Gastrocnemius medialis (tissue), 4 donors: Measurements from ENCODE around the gene CDKN2AIPNL. TPM values are rescaled to one million over a fixed set of nuclear protein-coding genes. Genes with fewer than 3 reads are reported as not detected.

Experiments used
- ATAC-seq, 2 donors: fragments of 150-250 bp; one replicate each; pipeline ENCODE4 v1.9.1; 2016
- DNase-seq, 2 donors: peaks; one replicate each; pipeline ENCODE4 v3.0.0-alpha.2; 2019
- H3K27ac ChIP-seq, 4 donors: fragments of 200-600 bp; sonication (generic); 1 replicate in 1 of 4; 2 replicates in 3 of 4; pipeline ENCODE4 v1.5.1; 2016 to 2018; ENCODE audit warnings: mild to moderate bottlenecking in 2 of 4, moderate library complexity in 1 of 4
- H3K27me3 ChIP-seq, 3 donors: fragments of 200-600 bp; sonication (generic) in 2 of 3; 1 replicate in 1 of 3; 2 replicates in 2 of 3; pipeline versions ENCODE4 v1.5.1 to v1.6.0; 2016 to 2019; ENCODE audit warnings: mild to moderate bottlenecking in 1 of 3, moderate library complexity in 1 of 3
- H3K36me3 ChIP-seq, 2 donors: fragments of 200-600 bp; sonication (generic) in 1 of 2; one replicate each; pipeline ENCODE4 v1.5.1; 2017 to 2018
- H3K4me1 ChIP-seq, 2 donors: fragments of 200-600 bp; sonication (generic) in 1 of 2; one replicate each; pipeline ENCODE4 v1.5.1; 2016 to 2017; ENCODE audit warnings: mild to moderate bottlenecking in 2 of 2
- H3K4me3 ChIP-seq, 4 donors: fragments of 200-600 bp; sonication (generic) in 3 of 4; 1 replicate in 1 of 4; 2 replicates in 3 of 4; pipeline ENCODE4 v1.5.1; 2016 to 2019; ENCODE audit warnings: mild to moderate bottlenecking in 2 of 4
- H3K9me3 ChIP-seq, 3 donors: fragments of 200-600 bp; sonication (generic) in 2 of 3; 1 replicate in 1 of 3; 2 replicates in 2 of 3; pipeline ENCODE4 v1.5.1; 2016 to 2019
- CTCF ChIP-seq, 5 experiments: fragments of 450-650 bp in 3 of 5; fragments of 200-600 bp in 2 of 5; sonication (generic) in 2 of 5; IDR thresholded peaks in 4 of 5; conservative IDR thresholded peaks in 1 of 5; 1 replicate in 4 of 5; 2 replicates in 1 of 5; pipeline ENCODE4 v1.5.1; 2016 to 2019; ENCODE audit warnings: antibody characterized with exemption in 5 of 5, mild to moderate bottlenecking in 3 of 5, moderate library complexity in 3 of 5
- POLR2A ChIP-seq, 2 donors: fragments of 450-650 bp; IDR thresholded peaks; one replicate each; pipeline ENCODE4 v1.6.1; 2017; ENCODE audit warnings: antibody characterized with exemption in 2 of 2, mild to moderate bottlenecking in 2 of 2, moderate library complexity in 2 of 2
- in situ Hi-C, 4 donors: fragments of 200-750 bp; cut with MboI; loops; one replicate each; pipeline versions ENCODE4 v1.15.0 to v1.8.0; 2017; ENCODE audit warnings: low sequenced_read_pairs in 4 of 4
- intact Hi-C: fragments of 100-400 bp; cut with DNase I; formaldehyde crosslinking; loops from one replicate; pipeline ENCODE4 v1.15.1; 2023; ENCODE audit warnings: low total_unique reads
- total RNA-seq, 4 donors: library from RNA; depleted of rRNA; stranded (reverse); fragments of >200 nt; gene quantifications; one replicate each; pipeline versions ENCODE4 v1.1.0 to v1.2.3, GENCODE V29; 2016

CDKN2AIPNL gene
- total RNA-seq, 4 donors from 2014 or later = 23.6 to 58.5 (median 37.4) TPM

GRCh38 chr5:134371834-134372340 lies 39.8 kb downstream of the CDKN2AIPNL start:
- intact Hi-C loops = loop anchor here (1.0 to 10.0 kb wide), 9 partner anchors 39 to 373 kb away; partner anchors contain the start of genes CDKN2AIPNL, JADE2, SEC24A and SKP1
- DNase-seq = peak; percentile 77 to 93

GRCh38 chr5:134370871-134371833 lies 40.5 kb downstream of the CDKN2AIPNL start, which contains the start of gene UBE2B:
UBE2B (plus strand) TSS chr5:134371569; CDS start chr5:134371596, 27 bp downstream.
- Histone ChIP-seq H3K27ac (peak within 1 kb of the TSS; percentile 97 to 100 (median 98)), H3K4me3 (peak within 1 kb of the TSS; percentile 92 to 98 (median 95)), H3K36me3 (peaks cover 0 to 7% of the 10 kb centered on the region in 2 donors), H3K4me1 (peaks cover 57 to 59% of the 10 kb centered on the region in 2 donors), H3K9me3 (no peaks in the 10 kb centered on the region), H3K27me3 (no peaks in the 10 kb centered on the region)
- peak; percentile 89 to 92 for ATAC-seq
- intact Hi-C loops (loop anchor here (1.0 to 10.0 kb wide), 9 partner anchors 40 to 374 kb away; partner anchors contain the start of genes CDKN2AIPNL, JADE2, SEC24A and SKP1), in situ Hi-C loops (loop anchor here in 1 of 4 donors (10.0 kb wide), 1 partner anchor 214 kb away; no protein-coding TSS in a partner anchor)
- peak; percentile 99 for DNase-seq
- TF ChIP-seq POLR2A (IDR thresholded peaks at IDR 0.05) (peak; percentile 89), CTCF (IDR thresholded peaks at IDR 0.05 in 4 of 5, conservative IDR thresholded peaks at IDR 0.05 in 1 of 5) (peak in 2 of 5 experiments; percentile 57 to 65)

More at GRCh38 chr5:134371834-134372340, 39.8 kb downstream of the CDKN2AIPNL start:
- Histone ChIP-seq H3K4me3 (peak overlapping the region; percentile 92 to 98 (median 95)), H3K27me3 (no peaks in the 10 kb centered on the region), H3K27ac (peak overlapping the region; percentile 97 to 100 (median 98)), H3K9me3 (no peaks in the 10 kb centered on the region), H3K4me1 (peaks cover 57 to 62% of the 10 kb centered on the region in 2 donors), H3K36me3 (peaks cover 0 to 12% of the 10 kb centered on the region in 2 donors)
- in situ Hi-C loops = loop anchor here in 1 of 4 donors (10.0 kb wide), 1 partner anchor 213 kb away; no protein-coding TSS in a partner anchor
- TF ChIP-seq CTCF (IDR thresholded peaks at IDR 0.05 in 4 of 5, conservative IDR thresholded peaks at IDR 0.05 in 1 of 5) (no peak), POLR2A (IDR thresholded peaks at IDR 0.05) (peak; percentile 44 to 79)
- peak; percentile 57 to 63 for ATAC-seq

- DNase-seq (no peak), ATAC-seq (peak; percentile 4 to 7)
- H3K9me3 ChIP-seq = no peaks in the 10 kb centered on the region
- TF ChIP-seq POLR2A (IDR thresholded peaks at IDR 0.05) (no peak), CTCF (IDR thresholded peaks at IDR 0.05 in 4 of 5, conservative IDR thresholded peaks at IDR 0.05 in 1 of 5) (no peak)
- intact Hi-C loops = loop anchor here (2.0 to 10.0 kb wide), 5 partner anchors 40 to 374 kb away; partner anchors contain the start of genes CDKN2AIPNL and SKP1
- no peaks in the 10 kb centered on the region for H3K27me3 ChIP-seq
- H3K27ac ChIP-seq = peak overlapping the region; percentile 97 to 100 (median 98)
- H3K36me3 ChIP-seq = peaks cover 0 to 7% of the 10 kb centered on the region in 2 donors
- peak overlapping the region; percentile 49 to 98 (median 94) for H3K4me3 ChIP-seq
- in situ Hi-C loops = loop anchor here in 1 of 4 donors (10.0 kb wide), 1 partner anchor 214 kb away; no protein-coding TSS in a partner anchor
- H3K4me1 ChIP-seq = peaks cover 55 to 57% of the 10 kb centered on the region in 2 donors
Observed at GRCh38 chr5:134370311-134370870, 41.3 kb downstream of the CDKN2AIPNL start.

- DNase-seq (no peak), ATAC-seq (no peak)
- intact Hi-C loops (loop anchor here (1.0 kb wide), 1 partner anchor 142 kb away; no protein-coding TSS in a partner anchor), in situ Hi-C loops (no loop called here)
- Histone ChIP-seq H3K27me3 (no peaks in the 10 kb centered on the region), H3K4me1 (peaks cover 32 to 33% of the 10 kb centered on the region in 2 donors), H3K27ac (no peak overlapping the region), H3K4me3 (no peak overlapping the region), H3K36me3 (no peaks in the 10 kb centered on the region), H3K9me3 (no peaks in the 10 kb centered on the region)
- no peak for TF ChIP-seq CTCF (IDR thresholded peaks at IDR 0.05 in 4 of 5, conservative IDR thresholded peaks at IDR 0.05 in 1 of 5)
- no peak for TF ChIP-seq POLR2A (IDR thresholded peaks at IDR 0.05)
Observed at GRCh38 chr5:134365604-134366003, 46.1 kb downstream of the CDKN2AIPNL start.
